Activated naive CD8-positive, alpha-beta T cell treated with anti-CD3 and anti-CD28 coated beads, Interleukin-2, amount 10 ng/mL, durations not matched to agents 7 days and 5 days (primary cell): Measurements from ENCODE around the gene ADGRB3. TPM values are rescaled to one million over a fixed set of nuclear protein-coding genes. Genes with fewer than 3 reads are reported as not detected.

Experiments used
- ATAC-seq: fragments of 150-1000 bp; cut with Tn5 transposase; one replicate; pipeline ENCODE4 v1.10.0; 2021; ENCODE audit warnings: low read depth, moderate library complexity
- POLR2A ChIA-PET: fragments of 350-600 bp; sonication (Branson Sonifier 250); formaldehyde crosslinking; loops from one replicate; lab custom pipeline; 2021; ENCODE audit warnings: antibody characterized with exemption; lab: Charles Lee
- DNase-seq: peaks from one replicate; pipeline ENCODE4 v3.0.0; 2021
- H3K27ac Mint-ChIP-seq: one replicate; pipeline ENCODE4 v1.8.0; 2022; ENCODE audit warnings: mild to moderate bottlenecking, mixed read lengths
- H3K27me3 Mint-ChIP-seq: one replicate; pipeline ENCODE4 v1.8.0; 2022; ENCODE audit warnings: mild to moderate bottlenecking, moderate library complexity, mixed read lengths
- H3K36me3 Mint-ChIP-seq: one replicate; pipeline ENCODE4 v1.8.0; 2021; ENCODE audit warnings: mild to moderate bottlenecking, mixed read lengths
- H3K4me1 Mint-ChIP-seq: one replicate; pipeline ENCODE4 v1.8.0; 2021; ENCODE audit warnings: mixed read lengths
- H3K4me3 Mint-ChIP-seq: one replicate; pipeline ENCODE4 v1.8.0; 2022; ENCODE audit warnings: mild to moderate bottlenecking, moderate library complexity, mixed read lengths
- H3K9me3 Mint-ChIP-seq: one replicate; pipeline ENCODE4 v1.8.0; 2021; ENCODE audit warnings: mixed read lengths
- total RNA-seq, 2 experiments: library from RNA; stranded (reverse); gene quantifications; one replicate each; pipeline ENCODE4 v1.2.3, GENCODE V29; 2021

Gene ADGRB3
- total RNA-seq, 2 experiments from 2014 or later, result not detected

GRCh38 chr6:69164564-69165229 is 529.6 kb downstream of the ADGRB3 start:
- no peak overlapping the region for H3K27ac Mint-ChIP-seq
- H3K36me3 Mint-ChIP-seq, result no peaks in the 10 kb centered on the region
- no peaks in the 10 kb centered on the region for H3K27me3 Mint-ChIP-seq
- ATAC-seq (no peak), DNase-seq (no peak)
- POLR2A ChIA-PET, result no interaction called here
- H3K9me3 Mint-ChIP-seq, result peaks cover under 1% of the 10 kb centered on the region
- H3K4me3 Mint-ChIP-seq, result no peak overlapping the region
- H3K4me1 Mint-ChIP-seq, result no peaks in the 10 kb centered on the region

- no peak for ATAC-seq
- no peak for DNase-seq
- Mint-ChIP-seq H3K27me3 (no peaks in the 10 kb centered on the region), H3K27ac (no peak overlapping the region), H3K4me3 (no peak overlapping the region), H3K36me3 (no peaks in the 10 kb centered on the region), H3K4me1 (no peaks in the 10 kb centered on the region), H3K9me3 (peaks cover 5% of the 10 kb centered on the region)
- POLR2A ChIA-PET, result no interaction called here
These were observed 544.6 kb downstream of the ADGRB3 start for GRCh38 chr6:69179681-69180080.

- ATAC-seq (no peak), DNase-seq (no peak)
- no peaks in the 10 kb centered on the region for H3K4me1 Mint-ChIP-seq
- no peaks in the 10 kb centered on the region for H3K36me3 Mint-ChIP-seq
- no peak overlapping the region for H3K4me3 Mint-ChIP-seq
- no peak overlapping the region for H3K27ac Mint-ChIP-seq
- no peaks in the 10 kb centered on the region for H3K27me3 Mint-ChIP-seq
- H3K9me3 Mint-ChIP-seq, result peaks cover 5% of the 10 kb centered on the region
- POLR2A ChIA-PET, result no interaction called here
These were observed 545.4 kb downstream of the ADGRB3 start for GRCh38 chr6:69180361-69181067.

- H3K4me1 Mint-ChIP-seq, result no peaks in the 10 kb centered on the region
- DNase-seq (no peak), ATAC-seq (no peak)
- no peaks in the 10 kb centered on the region for H3K27me3 Mint-ChIP-seq
- no peak overlapping the region for H3K27ac Mint-ChIP-seq
- no peak overlapping the region for H3K4me3 Mint-ChIP-seq
- POLR2A ChIA-PET, result no interaction called here
- H3K9me3 Mint-ChIP-seq, result peaks cover 4% of the 10 kb centered on the region
- H3K36me3 Mint-ChIP-seq, result no peaks in the 10 kb centered on the region
These were observed 546.9 kb downstream of the ADGRB3 start for GRCh38 chr6:69181964-69182363.

- POLR2A ChIA-PET, result no interaction called here
- DNase-seq (no peak), ATAC-seq (no peak)
- peaks cover 1% of the 10 kb centered on the region for H3K9me3 Mint-ChIP-seq
- H3K27me3 Mint-ChIP-seq, result no peaks in the 10 kb centered on the region
- H3K27ac Mint-ChIP-seq, result no peak overlapping the region
- H3K36me3 Mint-ChIP-seq, result no peaks in the 10 kb centered on the region
- no peaks in the 10 kb centered on the region for H3K4me1 Mint-ChIP-seq
- H3K4me3 Mint-ChIP-seq, result no peak overlapping the region
These were observed 550.2 kb downstream of the ADGRB3 start for GRCh38 chr6:69185276-69185675.

GRCh38 chr6:69202768-69203167 is 567.7 kb downstream of the ADGRB3 start:
- no peak overlapping the region for H3K4me3 Mint-ChIP-seq
- no peak overlapping the region for H3K27ac Mint-ChIP-seq
- H3K27me3 Mint-ChIP-seq, result no peaks in the 10 kb centered on the region
- no peak for ATAC-seq
- H3K4me1 Mint-ChIP-seq, result no peaks in the 10 kb centered on the region
- POLR2A ChIA-PET, result no interaction called here
- H3K9me3 Mint-ChIP-seq, result no peaks in the 10 kb centered on the region
- no peaks in the 10 kb centered on the region for H3K36me3 Mint-ChIP-seq
- no peak for DNase-seq

GRCh38 chr6:69216127-69216526 is 581.0 kb downstream of the ADGRB3 start:
- DNase-seq (no peak), ATAC-seq (no peak)
- POLR2A ChIA-PET, result no interaction called here
- Mint-ChIP-seq H3K36me3 (no peaks in the 10 kb centered on the region), H3K4me1 (no peaks in the 10 kb centered on the region), H3K27ac (no peak overlapping the region), H3K4me3 (no peak overlapping the region), H3K9me3 (no peaks in the 10 kb centered on the region), H3K27me3 (no peaks in the 10 kb centered on the region)

GRCh38 chr6:69217343-69217742 is 582.3 kb downstream of the ADGRB3 start:
- POLR2A ChIA-PET, result no interaction called here
- no peaks in the 10 kb centered on the region for H3K27me3 Mint-ChIP-seq
- no peaks in the 10 kb centered on the region for H3K4me1 Mint-ChIP-seq
- ATAC-seq (no peak), DNase-seq (no peak)
- no peak overlapping the region for H3K27ac Mint-ChIP-seq
- no peaks in the 10 kb centered on the region for H3K9me3 Mint-ChIP-seq
- no peaks in the 10 kb centered on the region for H3K36me3 Mint-ChIP-seq
- H3K4me3 Mint-ChIP-seq, result no peak overlapping the region

- Mint-ChIP-seq H3K27me3 (no peaks in the 10 kb centered on the region), H3K9me3 (no peaks in the 10 kb centered on the region), H3K27ac (no peak overlapping the region), H3K4me3 (no peak overlapping the region), H3K36me3 (no peaks in the 10 kb centered on the region), H3K4me1 (no peaks in the 10 kb centered on the region)
- POLR2A ChIA-PET, result no interaction called here
- DNase-seq, result no peak
- ATAC-seq, result no peak
These were observed 585.3 kb downstream of the ADGRB3 start for GRCh38 chr6:69220375-69220774.

- H3K27me3 Mint-ChIP-seq, result peaks cover 3% of the 10 kb centered on the region
- peaks cover 2% of the 10 kb centered on the region for H3K9me3 Mint-ChIP-seq
- DNase-seq, result no peak
- no peak for ATAC-seq
- peaks cover 6% of the 10 kb centered on the region for H3K4me1 Mint-ChIP-seq
- H3K36me3 Mint-ChIP-seq, result no peaks in the 10 kb centered on the region
- POLR2A ChIA-PET, result no interaction called here
- H3K4me3 Mint-ChIP-seq, result no peak overlapping the region
- H3K27ac Mint-ChIP-seq, result no peak overlapping the region
These were observed 596.9 kb downstream of the ADGRB3 start for GRCh38 chr6:69232008-69232407.

- ATAC-seq (no peak), DNase-seq (no peak)
- Mint-ChIP-seq H3K36me3 (no peaks in the 10 kb centered on the region), H3K4me3 (no peak overlapping the region), H3K27me3 (peaks cover 3% of the 10 kb centered on the region), H3K4me1 (peaks cover 6% of the 10 kb centered on the region), H3K9me3 (no peaks in the 10 kb centered on the region), H3K27ac (no peak overlapping the region)
- POLR2A ChIA-PET, result no interaction called here
These were observed 597.4 kb downstream of the ADGRB3 start for GRCh38 chr6:69232496-69232895.

GRCh38 chr6:69232911-69233448 is 597.9 kb downstream of the ADGRB3 start:
- peaks cover 6% of the 10 kb centered on the region for H3K4me1 Mint-ChIP-seq
- DNase-seq (peak; percentile 77), ATAC-seq (peak; percentile 88)
- H3K27ac Mint-ChIP-seq, result no peak overlapping the region
- no peaks in the 10 kb centered on the region for H3K9me3 Mint-ChIP-seq
- no peaks in the 10 kb centered on the region for H3K36me3 Mint-ChIP-seq
- H3K27me3 Mint-ChIP-seq, result peaks cover 3% of the 10 kb centered on the region
- POLR2A ChIA-PET, result no interaction called here
- no peak overlapping the region for H3K4me3 Mint-ChIP-seq

GRCh38 chr6:69238067-69238466 is 603.0 kb downstream of the ADGRB3 start:
- Mint-ChIP-seq H3K27ac (no peak overlapping the region), H3K4me1 (peaks cover 2% of the 10 kb centered on the region), H3K4me3 (no peak overlapping the region), H3K9me3 (no peaks in the 10 kb centered on the region), H3K36me3 (no peaks in the 10 kb centered on the region), H3K27me3 (peaks cover under 1% of the 10 kb centered on the region)
- POLR2A ChIA-PET, result no interaction called here
- DNase-seq (no peak), ATAC-seq (no peak)

GRCh38 chr6:69246983-69247382 is 611.9 kb downstream of the ADGRB3 start:
- H3K4me1 Mint-ChIP-seq, result no peaks in the 10 kb centered on the region
- DNase-seq (no peak), ATAC-seq (no peak)
- no peaks in the 10 kb centered on the region for H3K9me3 Mint-ChIP-seq
- POLR2A ChIA-PET, result no interaction called here
- H3K36me3 Mint-ChIP-seq, result no peaks in the 10 kb centered on the region
- no peaks in the 10 kb centered on the region for H3K27me3 Mint-ChIP-seq
- H3K4me3 Mint-ChIP-seq, result no peak overlapping the region
- H3K27ac Mint-ChIP-seq, result no peak overlapping the region
